Activated T-helper 1 cell treated with anti-CD3 and anti-CD28 coated beads, Interleukin-2, amount 50 U/mL, for 16 hours (primary cell): ENCODE measurements around the gene LCN12.
A peak's percentile ranks its signal among the peaks of the same experiment; 100 is the strongest.

Source experiments
- DNase-seq, 2 donors: peaks; one replicate each; pipeline ENCODE4 v3.0.0-alpha.2; 2020; ENCODE audit warnings: low read depth in 1 of 2, low spot score in 1 of 2

The LCN12 gene

GRCh38 chr9:136972335-136972734, 20.3 kb downstream of the LCN12 start:
- no peak for DNase-seq

DNA sequence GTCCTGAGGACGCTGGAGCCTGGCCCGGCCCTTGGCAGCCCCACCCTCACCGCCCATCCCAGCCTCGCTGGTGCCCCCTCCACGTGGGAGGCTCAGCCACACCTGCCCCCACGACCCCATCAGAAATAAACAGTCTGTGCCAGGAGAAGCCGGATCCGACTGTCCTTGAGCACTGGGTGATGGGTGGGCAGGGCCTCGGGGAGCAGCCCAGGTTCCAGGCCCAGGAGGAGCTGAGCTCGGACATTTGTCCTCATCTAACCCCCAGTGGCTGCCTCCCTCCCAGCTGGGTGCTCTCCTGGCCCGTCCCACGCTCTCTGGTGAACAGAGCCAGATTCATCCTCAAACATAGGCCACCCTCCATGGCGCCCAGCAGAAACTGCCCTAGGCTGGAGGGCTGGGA, 20.7 kb downstream of the LCN12 start:
- DNase-seq, result no peak

DNA sequence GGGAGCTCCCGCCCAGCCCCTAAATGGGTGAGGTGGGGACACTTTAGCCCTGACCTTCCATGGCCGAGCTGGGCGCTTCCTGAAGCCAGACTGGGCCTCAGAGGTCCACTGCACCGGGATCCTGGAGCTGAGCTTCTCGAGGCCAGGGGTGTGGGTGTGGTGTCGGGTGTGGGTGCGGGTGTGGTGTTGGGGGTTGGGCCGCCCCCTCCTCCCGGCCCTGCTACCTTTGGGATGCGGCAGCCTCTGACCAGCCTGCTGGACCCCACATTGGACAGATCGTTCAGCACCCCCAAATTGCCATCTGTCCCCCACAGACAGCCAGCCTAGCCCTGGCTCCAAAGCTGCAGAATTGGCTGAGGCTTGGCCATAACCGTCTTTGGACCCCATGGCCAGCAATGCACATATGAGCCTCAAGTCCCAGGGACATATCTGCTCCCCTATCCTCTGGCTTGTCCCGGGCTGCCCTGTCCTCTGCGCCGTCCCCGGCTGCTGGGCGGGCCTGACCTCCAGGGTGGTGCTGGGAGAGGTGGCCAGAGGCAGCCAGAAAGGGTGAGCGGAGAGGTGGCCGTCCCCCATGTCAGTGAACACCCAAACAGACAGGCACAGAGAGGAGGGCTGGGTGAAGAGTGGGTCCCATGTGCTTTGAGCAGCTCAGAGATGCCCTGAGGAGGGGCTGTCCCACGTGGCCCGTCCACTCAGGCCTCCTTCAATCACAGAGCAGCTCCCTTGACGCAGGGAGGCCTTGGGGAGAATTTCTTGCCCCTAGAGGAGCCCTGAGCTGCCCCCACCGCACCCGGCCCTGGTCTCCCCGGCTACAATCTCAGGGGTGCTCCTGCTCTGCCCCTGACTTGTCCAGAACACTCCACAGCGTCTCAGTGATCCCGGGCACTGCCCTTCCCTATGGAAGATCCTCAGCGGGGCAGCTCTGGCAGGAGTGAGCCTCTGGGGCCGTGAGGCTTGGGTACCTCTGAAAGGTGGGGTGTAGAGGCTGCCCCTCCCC, 21.8 kb downstream of the LCN12 start:
- no peak for DNase-seq

DNA sequence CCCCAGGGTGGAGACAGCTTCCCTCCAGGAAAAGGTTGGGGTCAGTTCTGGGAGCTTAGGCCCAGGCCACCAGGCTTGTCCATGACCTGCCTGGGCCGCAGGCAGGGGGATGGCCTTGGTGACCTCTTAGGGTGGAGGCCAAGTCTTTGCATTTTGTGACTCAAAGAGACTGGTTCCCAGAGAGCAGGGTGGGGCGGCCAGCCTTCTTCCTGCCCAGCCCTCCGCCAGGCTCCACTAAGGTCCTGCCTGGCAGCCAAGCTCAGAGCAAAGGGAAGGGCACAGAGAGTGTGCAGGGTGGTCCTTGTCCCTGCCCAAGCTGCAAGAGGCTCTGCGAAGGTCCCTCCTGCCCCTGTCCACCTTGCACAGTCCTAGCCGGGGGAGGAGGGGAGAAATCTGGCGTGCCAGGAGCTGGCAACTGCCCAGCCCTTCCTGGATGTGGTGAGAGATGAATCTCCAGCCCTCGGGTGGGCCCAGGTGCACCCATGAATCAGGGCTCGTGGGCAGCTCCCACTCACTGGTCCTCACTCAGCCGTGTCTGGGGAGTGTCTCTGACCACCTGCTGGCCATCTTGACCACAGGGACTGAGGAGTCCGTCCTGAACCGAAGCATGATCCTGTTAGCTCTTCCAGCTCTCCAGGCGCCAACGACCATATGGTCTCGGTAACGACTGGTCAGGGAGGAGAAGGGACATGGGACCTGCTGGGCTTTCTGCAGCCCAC, 22.9 kb downstream of the LCN12 start:
- no peak for DNase-seq

- DNase-seq, result no peak
Observed at GRCh38 chr9:136975644-136976043, 23.6 kb downstream of the LCN12 start.

GRCh38 chr9:136977223-136977622, 25.1 kb downstream of the LCN12 start, which contains the start of gene PTGDS:
PTGDS (plus strand) TSS chr9:136977504; CDS start chr9:136977579, 75 bp downstream.
- DNase-seq, result no peak

- no peak for DNase-seq
Observed at GRCh38 chr9:136977649-136978072, 25.6 kb downstream of the LCN12 start.

DNA sequence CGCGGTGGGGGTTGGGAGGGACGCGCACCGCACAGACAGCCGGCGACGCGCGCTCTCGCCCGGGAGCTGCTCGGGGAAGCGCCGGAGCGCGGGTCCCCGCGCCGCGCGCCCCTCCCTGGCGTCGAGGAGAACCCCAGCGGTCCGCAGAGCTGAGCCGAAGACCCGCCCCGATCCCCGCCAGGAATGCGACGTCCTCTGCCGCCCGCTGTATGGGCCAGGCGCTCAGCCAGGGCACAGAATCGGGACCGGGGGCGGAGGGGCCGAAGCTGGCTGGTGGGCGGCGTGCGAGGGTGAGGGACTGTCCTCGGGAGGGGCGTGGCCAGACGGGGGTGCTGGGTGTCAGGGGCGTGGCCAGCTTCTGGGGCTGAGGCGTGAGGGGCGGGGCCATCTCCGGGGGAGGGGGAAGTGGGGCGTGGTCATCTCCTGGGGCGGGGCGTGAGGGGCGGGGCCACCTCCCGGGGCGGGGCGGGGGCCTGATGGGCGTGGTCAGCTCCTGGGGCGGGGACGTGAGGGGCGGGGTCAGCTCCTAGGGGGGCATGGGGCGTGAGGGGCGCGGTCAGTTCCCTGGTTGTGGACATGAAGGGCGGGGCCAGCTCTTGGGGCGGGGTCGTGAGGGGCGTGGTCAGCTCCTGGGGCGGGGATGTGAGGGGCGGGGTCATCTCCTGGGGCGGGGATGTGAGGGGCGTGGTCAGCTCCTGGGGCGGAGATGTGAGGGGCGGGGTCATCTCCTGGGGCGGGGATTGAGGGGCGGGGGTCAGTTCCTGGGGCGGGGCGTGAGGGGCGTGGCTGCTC, 26.2 kb downstream of the LCN12 start:
- peak; percentile 48 to 65 for DNase-seq

DNA sequence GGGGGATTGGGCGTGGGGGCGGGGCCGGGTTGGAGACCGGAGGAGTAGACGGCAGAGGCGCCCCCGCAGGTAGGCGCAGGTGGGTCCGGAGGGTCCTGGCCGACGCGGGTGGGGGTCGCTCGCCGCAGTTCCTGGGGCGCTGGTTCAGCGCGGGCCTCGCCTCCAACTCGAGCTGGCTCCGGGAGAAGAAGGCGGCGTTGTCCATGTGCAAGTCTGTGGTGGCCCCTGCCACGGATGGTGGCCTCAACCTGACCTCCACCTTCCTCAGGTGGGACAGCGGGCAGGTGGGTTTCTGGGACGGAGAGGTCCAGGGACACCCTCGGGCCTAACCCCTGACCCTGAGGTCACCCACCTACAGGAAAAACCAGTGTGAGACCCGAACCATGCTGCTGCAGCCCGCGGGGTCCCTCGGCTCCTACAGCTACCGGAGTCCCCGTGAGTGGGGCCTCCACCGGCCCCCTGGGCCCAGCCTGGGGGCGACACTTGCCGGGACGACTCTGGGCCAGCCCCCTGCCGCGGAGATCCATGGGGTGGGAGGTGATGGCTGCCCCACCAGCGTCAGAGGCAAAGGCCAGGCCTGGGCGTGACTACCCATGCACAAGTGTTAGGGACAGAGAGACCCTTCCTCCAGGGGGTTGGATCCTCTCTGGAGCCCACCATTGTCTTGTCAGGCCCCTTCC, 26.9 kb downstream of the LCN12 start:
- no peak for DNase-seq

GRCh38 chr9:136979769-136980587, 27.9 kb downstream of the LCN12 start:
- no peak for DNase-seq

- no peak for DNase-seq
Observed at GRCh38 chr9:136980669-136981478, 28.8 kb downstream of the LCN12 start.

DNA sequence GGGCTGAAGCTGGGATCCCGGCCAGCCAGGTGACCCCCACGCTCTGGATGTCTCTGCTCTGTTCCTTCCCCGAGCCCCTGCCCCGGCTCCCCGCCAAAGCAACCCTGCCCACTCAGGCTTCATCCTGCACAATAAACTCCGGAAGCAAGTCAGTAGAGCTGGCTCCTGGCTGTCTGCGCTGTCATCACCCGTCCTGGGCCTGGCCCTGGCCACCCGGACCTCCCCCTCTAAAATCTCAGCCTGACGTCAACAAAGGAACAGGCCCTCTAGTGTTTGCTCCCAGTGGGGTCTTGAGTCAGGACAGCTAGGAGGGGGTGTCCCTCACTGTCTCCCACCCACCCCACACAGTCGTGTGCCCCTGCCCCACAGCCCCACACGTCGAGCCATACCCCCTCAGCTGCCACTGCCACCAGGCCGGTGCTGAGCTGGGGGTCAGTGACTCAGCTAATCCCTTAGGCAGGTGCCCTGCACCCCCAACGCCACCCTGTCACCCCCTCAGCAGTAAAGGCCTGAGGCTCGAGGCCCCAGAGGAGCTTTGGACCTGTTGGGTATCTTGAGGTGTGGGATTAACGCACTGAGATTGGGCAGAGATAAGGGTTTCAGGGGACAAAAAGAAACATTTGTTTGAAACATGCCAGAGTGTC, 29.6 kb downstream of the LCN12 start:
- no peak for DNase-seq

DNA sequence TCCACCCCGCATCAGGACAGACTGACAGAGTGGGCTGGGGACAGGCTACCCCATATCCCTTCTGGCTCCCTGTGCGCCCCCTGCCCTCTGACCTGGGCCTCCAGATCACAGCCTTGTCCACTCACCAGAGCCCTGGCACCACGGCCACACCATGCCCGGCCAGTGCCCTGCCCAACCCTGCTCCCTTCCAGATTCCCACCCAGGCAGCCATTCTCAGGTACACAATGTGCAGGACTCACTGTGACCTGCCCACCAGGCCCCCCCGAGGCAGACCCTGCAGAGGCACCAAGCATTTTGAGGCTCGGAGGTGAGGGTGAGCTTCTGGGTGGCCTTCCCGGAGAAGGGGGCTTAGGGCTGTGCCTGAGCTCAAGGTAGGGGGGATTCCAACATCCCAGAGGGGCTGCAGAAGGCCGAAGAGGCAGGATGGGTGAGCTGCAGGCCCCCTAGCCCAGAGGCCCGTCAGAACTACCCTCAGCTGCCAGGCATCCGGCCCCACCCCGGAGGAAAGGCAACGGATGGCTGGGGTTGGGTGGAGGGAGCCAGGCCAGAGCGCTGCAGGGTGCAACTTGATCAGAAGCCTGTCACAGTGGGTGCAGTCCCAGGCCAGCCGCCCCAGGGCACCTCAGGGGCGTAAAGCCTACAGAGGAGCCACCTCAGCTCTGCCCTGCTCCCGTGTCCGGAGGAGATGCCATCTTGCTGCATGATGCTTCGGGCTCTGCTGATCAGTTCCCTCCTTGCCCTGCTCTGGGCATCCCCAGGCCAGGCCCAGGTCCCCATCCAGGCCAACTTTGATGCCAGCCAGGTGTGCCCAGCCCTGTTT, 30.4 kb downstream of the LCN12 start, which contains the start of gene LCNL1:
LCNL1 (plus strand) TSS at position 762 of the 820 bp plus-strand sequence. CDS start 594 bp downstream, outside the sequence.
- DNase-seq, result no peak

DNA sequence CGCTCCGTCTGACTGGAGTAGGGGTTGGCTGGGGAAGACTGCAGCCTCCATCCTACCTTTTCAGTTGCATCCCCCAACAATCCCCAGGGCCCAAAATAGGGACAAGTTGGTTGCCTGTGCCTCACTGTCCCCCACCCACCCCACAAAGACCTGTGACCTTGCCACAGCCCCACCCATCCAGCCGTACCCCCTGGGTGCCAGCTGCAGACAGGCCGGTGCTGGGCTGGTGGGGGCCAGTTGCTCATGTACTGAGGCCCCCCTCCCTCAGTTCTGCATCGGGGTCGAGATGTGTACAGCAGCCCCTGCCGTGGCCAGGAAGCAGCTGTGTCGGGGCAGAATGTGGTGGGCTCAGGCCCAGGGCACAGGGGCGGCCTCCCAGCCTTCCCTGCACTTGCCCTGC, 31.1 kb downstream of the LCN12 start:
- no peak for DNase-seq

- DNase-seq, result no peak
Observed at GRCh38 chr9:136983656-136984314, 31.7 kb downstream of the LCN12 start.

DNA sequence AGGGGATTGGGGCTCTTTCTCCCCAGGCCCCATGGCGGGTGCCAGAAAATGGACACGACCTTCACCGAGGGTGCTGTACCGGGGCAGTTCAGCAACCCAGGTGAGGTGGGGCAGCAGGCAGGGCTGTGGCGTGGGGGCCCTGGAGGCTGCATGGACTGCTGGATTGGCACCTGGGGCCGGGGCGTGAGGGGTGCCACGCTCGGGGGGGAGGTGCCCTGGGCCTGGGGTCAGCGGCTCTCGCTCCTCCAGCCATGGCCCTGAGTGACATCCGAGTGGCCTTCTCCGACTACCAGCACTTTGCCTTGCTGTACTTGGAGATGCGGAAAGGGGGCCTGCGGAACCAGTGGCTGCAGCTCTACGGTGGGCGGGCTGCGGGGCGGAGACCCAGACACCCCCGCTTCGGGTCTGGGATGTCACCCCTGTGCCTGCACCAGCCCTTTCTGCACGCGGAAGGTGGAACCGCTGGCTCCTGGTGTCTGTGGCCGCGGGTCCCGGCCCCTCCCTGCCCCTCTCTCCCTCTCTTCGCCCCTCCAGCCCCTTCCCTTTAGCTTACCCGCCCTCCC, 32.5 kb downstream of the LCN12 start:
- no peak for DNase-seq
